Activated CD4-positive, alpha-beta T cell treated with anti-CD3 and anti-CD28 coated beads, Interleukin-2, amount 50 U/mL, for 24 hours (primary cell): ENCODE measurements around the gene ADGRL3.

Source experiments
- DNase-seq, 2 donors: peaks; one replicate each; pipeline ENCODE4 v3.0.0-alpha.2; 2020; ENCODE audit warnings: low read depth in 1 of 2, low spot score in 1 of 2

ADGRL3 gene

DNA sequence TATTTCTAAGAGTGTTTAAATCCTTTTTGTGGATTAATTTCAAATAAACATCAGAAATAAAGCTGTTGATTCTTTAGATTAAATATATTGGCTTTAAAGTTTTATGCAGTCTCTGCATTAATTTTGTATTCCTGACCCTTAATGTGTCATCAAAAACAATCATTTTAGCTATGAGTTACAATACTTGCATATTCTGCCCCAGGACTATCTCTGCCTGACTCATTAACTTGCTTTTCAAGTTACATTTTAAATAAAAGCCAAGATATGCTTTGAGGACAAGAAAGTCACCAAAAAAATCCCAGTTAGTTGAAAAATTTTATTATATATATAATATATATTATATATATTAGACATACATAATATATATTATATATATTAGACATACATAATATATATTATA, 208.7 kb downstream of the ADGRL3 start:
- no peak for DNase-seq

DNA sequence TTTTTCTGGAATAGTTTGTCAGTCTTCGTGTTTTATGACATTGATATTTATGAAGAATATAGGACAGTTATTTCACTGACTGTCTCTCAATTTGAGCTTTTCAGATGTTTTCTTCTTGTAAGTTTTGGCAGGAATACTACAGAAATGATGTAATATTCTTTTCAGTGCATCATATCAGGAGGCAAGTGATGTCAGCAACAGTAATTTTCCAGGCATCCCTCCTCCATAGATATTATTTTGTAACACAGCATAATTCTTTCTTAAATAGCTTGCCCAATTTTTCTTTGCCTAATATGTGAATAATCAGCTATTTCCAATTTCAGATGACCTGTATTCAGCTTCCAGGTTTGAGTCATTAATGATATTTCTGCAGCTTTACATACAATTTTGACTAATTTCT, 211.1 kb downstream of the ADGRL3 start:
- DNase-seq, result no peak

DNA sequence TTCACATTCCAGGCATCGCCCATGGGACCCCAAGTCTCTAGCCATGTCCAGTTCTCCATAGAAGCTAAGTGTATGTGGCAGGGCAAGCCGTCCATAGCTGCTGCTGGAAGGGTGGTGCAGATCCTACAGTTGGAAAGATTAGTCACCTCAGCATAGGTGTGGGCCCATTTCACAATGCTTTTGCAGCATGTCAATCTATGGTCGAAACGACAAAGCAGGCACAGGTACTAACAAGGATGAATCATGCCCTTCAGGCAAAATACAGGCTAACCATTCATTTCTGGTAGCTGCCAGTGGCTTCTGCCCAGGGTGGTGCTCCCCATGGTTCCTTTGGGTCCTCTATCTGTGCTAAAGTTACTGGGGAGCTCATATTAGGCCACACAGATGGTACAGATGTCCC, 225.2 kb downstream of the ADGRL3 start:
- DNase-seq, result no peak

DNA sequence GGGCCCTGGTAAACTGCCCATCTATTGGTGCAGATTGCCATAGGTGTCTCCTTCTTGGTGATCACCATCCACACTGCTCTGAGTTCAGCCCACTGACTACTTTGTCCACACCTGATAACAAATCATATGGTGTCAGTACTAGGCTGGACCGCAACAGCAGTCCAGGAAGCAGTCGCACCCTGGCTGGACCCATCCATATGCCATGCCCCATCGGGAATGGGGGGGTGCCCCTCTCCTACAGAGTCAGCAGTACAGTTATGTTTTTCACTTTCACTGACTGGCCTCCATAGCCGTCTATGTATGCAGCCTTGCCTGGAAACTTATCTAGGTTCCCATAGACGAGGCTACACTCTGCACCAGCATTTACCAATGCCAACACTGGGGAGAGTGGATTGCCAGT, 226.1 kb downstream of the ADGRL3 start:
- no peak for DNase-seq

DNA sequence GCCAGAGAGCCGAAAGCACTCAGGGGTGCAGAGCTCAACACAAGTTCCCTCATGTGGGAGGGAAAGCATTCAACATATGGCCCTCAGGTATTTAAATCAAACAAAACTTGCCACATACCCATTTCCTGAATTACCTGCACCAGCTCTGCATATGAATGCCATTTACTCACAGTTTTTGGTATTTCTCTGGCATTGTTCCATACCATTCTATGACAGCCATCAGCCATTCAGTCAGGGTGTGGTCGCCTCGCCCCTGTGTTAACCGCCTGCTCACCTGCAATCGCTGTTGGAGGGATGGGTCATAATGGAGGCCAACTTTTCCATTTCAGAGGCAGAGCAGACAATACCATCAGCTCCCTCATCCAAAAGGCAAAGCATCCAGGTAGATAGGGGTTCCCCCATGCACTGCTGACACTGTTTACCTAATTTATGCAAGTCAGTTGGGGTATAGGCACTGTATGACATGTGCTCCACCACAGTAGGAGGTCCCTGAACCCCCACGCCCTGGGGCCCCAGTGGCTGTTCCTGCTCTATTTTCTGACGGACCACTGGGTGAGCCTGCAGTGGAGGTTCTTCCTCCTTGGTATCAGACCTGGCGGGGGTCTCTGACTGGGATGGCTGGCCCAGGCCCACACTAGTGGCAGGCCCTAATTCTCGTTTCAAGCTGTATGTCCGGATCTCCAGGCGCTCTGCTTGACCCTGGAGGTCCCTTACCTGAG, 227.1 kb downstream of the ADGRL3 start:
- DNase-seq, result no peak

DNA sequence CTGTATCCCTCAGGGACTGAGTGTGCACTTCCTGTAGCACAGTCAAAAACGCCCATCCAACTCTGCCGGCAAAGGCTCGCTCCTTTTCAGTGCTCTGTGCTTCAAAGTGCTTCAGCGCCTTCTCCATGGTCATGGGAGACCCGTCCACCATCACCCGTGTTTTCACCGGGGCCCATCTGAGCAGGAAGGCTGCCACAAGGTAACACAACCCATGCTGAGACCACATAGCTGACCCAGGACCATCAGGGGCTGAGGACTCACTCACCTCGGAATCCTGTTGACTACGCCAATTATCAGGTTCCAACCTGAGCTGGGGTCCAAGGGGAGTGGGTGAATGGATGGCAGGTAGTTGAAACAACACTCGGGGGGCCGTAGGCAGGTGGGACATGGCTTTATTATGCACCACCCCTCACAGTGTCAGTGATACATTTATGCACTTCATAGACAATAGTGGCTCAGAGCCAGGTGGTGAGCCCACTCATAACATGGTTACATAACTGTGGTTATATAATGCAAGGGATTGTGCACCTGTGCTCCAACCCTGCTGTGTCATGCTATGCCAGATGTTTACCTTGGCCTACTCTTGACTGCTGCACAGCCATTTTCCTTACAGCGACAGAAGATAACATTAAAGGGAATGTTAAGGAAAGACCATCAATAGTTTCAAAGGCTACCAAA, 227.8 kb downstream of the ADGRL3 start:
- no peak for DNase-seq

DNA sequence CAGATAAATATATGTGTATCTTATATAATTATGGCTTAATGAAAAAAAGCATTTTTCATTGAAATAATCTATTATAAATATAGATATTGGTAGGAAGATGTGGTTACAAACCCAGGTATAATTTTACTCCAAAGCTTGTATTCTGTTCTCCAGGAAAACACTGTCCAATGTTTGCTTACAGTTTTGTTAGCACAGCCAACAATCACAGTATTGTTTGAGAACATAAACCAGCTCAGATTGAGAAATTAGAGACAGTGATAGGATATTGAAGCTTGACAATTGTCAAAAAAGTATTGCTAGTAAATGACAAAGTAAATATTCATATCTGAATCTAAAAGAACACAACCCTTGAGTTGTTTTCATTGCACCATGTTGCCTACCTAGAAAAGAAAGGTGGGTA, 228.8 kb downstream of the ADGRL3 start:
- DNase-seq, result no peak

DNA sequence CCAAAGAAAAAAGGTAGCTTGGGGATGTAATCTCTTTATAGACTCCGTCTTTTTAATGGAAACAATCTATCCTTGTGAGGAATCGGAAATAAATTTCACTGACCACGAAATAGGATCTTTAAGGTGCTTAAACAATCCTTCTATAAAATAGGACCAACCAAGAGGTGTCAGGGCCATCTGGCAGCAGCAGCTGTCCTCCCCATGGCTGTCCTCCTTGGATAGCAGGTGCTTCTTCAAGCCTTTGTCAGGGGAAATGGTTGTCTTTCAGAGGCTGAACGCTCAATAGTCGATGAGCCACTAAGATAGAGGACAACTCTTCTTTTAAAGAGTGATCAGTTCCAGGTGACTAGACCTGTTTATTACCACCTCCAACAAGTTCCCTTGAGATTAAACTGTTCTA, 231.0 kb downstream of the ADGRL3 start:
- DNase-seq, result no peak

DNA sequence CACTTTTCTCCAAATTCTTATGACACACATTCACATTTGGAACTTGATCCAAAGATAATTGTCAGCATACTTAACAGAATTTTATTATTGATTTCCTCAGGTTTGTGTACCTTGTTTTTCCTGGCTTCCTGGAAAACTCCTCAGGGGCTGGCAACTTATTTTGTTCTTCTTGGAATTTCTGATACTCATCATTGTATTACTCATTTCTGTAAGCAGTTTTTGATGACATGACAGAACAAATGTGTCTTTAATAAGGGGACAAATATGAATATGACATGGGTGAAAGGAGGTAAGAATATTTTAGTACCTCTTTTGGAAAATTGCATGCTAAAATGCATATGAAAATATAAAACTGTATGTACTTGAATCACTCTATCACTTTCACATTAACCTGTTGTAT, 237.8 kb downstream of the ADGRL3 start:
- no peak for DNase-seq

DNA sequence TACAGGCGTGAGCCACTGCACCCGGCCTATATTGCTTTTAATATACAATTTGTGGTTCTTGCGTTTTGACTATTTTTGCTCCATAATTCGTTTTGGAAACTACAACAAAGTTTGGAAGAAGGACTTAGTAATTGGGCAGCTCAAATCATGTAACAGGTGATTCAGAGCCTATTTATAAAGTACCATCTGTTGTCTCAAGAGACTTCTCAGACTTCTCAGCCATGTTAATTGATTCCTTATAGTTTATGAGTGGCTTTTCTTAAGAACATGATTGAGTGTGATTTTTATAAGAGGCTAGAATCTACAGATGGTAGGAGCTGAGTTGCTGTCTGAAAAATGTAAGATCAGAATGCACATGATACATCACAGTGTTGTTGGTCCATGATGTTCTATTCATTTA, 240.2 kb downstream of the ADGRL3 start:
- no peak for DNase-seq

DNA sequence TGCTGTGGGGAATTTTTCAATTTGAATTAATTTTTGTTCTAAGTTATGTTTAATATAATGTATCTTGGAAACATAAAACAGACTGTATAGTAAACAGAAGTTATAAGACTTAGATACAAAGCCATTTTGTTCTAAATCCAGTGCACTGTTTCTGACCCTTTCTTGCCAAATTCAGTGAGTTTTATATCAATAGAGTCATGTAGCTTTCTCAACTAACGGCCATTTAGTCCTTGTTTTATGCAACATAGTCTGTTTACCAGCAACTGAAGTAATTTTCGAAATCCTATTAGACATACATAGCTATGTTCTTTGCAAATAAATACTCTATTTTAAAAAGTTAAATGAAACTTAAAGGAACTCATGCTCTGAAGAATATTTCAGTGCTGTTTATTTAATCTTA, 242.8 kb downstream of the ADGRL3 start:
- no peak for DNase-seq

DNA sequence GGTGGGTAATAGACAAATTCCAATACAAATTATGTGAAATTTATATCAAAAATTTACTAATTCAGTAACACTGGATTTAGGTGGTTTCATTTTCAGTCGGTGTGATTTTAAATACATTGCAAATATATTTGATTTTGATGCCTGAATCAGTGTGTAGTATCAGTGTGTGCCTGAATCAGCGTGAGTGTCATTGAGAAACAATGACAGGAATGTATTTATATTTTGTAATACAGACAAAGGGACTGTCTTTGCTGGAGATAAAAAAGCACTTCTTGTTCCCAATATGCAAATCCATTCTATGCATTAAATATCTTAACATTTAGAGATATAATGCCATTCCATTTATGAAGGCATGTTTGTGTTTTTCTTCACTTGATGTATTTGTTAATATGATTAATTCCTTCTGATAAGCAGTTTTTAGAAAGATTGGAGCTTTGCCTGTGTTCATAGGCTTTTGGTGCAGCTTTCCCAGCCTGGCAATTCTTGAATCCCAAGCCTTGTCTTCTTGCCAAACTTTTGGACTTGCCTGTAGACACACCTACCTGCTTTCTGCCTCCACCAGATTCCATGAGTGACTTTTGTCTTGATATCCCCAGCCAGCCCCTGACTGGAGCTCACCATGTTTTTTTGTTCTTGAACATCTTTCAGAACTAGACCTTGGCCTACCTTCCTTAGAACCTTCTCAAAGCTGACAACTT, 243.8 kb downstream of the ADGRL3 start:
- no peak for DNase-seq

DNA sequence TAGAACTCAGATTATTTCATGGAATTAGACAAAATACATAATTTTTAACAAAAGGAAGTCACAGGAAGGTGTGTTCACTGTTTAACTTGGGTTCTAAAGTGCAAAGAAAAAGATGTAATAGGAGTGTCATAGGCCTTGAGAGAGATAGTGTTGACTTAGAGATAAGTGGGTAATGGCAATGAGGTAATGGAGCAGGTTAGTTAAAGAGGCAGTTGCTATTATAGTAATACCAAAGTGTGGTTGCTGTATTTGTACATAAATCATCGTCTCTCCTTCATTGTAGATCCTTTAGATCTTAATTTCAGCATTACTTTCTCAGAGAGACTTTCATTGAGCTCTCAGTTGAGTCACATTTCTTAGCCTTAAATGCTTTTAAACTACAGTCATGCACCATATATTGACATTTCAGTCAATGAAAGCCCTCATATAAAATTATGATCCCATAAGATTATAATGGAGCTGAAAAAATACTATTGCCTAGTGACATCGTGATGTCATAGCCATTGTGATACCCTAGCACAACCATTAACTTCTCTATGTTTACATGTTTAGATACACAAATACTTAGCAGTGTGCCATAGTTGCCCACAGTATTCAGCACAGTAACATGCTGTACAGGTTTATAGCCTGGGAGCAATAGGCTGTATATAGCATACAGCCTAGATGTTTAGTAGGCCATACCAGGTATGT, 245.4 kb downstream of the ADGRL3 start:
- no peak for DNase-seq

DNA sequence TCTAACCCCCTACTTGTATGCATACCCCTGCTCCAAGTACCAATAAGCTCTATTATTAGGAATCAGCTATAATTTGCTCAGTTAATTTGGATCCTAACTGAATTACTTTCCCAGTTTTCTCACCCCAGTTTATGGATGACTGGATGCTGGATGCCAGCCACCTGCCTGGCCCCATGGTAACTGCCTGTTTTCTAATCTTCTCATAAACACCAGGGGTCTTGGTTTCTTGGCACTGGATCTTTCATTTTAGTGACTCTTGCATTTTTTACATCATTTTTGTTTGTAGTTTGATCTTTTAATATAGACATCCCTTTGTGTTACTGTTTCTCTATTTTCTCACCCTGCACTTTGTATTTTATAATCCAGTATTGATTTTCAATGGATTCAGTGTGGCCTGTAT, 246.8 kb downstream of the ADGRL3 start:
- no peak for DNase-seq

DNA sequence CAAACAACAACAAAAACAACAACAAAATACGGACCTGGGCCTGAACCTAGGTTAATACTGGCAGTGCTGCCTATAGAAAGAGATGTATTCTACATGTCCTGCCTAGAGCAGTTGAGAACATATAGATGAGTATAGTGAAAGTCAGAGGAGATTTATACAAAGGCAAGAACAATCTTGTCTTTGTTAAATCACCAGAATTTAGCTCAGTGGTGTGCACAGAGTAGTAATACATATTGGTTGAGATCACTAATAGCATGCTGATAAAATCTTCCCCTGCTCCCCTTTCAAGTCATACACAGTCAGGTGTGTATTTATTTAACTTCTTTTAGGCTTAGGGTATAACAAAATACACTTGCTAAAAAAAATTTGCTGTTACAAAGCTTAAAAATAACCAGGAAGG, 247.8 kb downstream of the ADGRL3 start:
- no peak for DNase-seq

DNA sequence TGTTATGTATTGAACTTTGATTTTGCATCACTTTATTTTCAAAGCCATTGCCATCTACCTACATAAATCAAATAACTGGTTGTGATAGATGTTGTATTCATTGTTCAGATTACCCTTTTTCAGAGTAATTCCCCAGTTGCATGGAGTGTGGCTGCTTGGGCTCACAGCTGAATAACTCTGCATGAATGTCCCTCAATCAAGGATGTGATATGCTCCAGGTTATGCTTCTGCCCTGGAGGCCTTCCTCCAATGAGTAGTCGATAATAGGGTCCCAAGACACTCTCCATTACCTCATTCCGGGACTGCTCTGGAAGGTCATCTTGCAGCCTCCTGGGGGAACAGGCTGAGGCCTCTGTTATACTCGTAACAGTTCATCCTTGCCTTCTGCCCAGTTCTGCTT, 251.8 kb downstream of the ADGRL3 start:
- DNase-seq, result no peak

DNA sequence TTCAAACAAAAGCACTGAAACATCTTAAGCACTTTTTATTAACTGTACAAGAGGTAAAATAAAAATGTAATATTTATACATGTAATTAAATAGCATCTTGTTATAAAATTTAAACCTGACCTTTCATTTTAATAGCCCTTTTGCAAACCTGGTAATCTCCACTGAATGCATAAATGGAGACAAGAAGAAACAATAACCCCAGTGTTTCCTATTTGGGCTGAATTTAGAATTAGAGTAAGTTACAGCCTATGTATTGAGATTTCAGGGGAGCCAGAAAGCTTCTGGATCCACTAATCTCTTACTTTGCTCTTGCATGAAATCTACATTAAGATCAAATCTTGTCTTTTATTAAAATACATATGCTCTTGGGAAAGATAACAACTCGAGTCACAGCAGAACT, 261.8 kb downstream of the ADGRL3 start:
- DNase-seq, result no peak

DNA sequence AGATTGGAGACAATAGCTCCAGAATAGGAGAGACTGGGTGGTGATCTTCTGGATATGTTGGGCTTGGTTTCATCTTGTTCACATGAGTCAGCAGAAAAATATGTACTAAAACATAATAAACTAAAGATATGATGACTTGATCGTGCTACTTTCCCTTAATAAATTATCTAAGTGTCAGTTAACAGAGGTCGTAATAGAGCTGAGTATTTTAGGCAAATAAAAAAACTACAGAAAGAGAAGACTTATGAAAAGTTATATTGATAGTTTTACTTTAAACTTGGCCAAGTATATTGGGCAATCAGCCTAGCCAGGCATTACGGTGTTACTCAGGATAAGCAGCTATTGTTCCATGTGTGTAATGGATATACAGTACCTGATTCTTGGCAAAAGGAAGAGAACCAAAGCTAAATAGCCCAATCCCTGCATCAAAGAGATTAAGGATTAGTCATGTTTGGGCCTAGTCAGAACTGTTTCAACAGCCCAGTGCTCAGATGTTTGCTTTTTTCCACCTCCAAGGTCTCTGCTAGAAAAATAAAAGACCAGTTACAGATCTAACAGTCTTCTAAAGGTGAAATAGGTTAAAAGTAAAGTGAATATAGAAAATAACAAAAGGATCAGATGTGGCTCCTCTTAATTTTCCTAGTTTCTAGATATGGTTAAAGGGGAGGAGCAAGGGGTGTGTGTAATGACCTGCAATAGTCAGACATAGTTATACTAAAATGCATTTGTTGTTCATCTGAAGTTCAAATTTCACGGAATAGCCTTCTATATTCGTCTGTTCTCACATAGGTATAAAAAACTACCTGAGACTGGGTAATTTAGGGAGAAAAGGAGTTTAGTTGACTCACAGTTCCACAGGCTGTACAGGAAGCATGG, 262.6 kb downstream of the ADGRL3 start:
- no peak for DNase-seq

DNA sequence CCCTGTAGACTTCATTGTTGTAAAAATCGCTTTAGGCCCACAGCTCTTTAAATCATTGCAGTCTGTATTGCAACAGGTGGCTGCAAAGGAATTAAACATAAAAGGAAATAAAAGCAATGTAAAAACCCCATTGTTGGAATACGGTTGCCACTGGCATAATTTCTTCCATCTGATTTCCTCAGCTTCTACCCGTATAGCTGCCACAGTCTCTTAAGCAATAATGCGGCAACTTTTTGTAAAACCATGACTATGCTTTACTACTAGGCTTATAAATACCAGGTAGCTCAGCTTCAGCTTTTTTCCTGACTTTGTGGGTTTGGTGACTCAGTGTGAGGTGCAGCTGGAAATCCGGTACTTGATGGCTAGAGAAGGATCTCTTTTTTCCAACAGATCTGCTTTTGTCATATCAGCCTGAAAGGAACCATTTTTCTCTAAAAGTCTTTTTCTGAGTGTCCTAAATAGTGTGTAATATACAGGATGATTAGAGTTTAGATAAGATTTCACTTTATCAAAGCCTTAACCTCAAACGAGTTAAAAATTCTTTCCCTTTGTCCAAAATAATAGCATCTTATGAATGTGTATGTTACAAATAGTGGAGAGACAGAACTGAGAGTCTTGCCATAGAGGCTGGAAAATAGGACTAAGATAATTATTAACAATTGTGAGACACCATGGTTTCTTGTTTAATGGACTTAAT, 268.0 kb downstream of the ADGRL3 start:
- no peak for DNase-seq

DNA sequence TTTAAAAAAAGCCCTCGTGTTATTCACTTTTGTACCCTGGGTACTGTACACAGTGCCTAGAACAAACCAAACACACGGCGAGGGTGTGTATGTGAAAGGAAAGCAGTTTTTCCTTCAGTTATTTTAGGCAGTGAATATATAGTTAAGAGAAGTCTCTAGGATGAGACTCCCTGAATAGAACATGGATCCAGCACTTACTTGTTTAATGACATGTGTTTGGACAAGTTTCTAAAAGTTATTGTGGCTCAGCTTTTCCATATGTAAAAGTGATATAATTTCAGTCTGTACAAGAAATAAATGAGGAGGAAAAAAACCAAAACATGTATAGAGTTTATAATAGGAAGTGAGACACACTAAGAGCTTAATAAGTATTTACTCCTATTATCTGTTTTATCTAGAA, 273.2 kb downstream of the ADGRL3 start:
- DNase-seq, result no peak
